HCT116 (cell line): ENCODE results near the gene EIF3K. TPM values are rescaled to one million over a fixed set of nuclear protein-coding genes. Genes with fewer than 3 reads are reported as not detected.

ENCODE experiments used
- ATAC-seq: fragments of 200-7000 bp; cut with Tn5 transposase; 2 replicates; pipeline ENCODE4 v1.9.1; 2020; ENCODE audit warnings: mild to moderate bottlenecking, moderate library complexity
- BruUV-seq: library from RNA; stranded (reverse); fragments of 400-500 nt; replicated peaks from 2 replicates; lab custom pipeline; 2021; lab: Mats Ljungman, UMichigan
- CTCF ChIA-PET: fragments of 300-600 bp; sonication (Branson Sonifier 250); formaldehyde crosslinking; loops from one replicate; lab custom pipeline; 2021; ENCODE audit warnings: antibody characterized with exemption; lab: Charles Lee
- POLR2A ChIA-PET: fragments of 300-600, 350-600 bp; sonication (Branson Sonifier 250); formaldehyde crosslinking; loops from one replicate; lab custom pipeline; 2021; ENCODE audit warnings: antibody characterized with exemption; lab: Charles Lee
- RAD21 ChIA-PET, 2 experiments: fragments of 300-600 bp; sonication (Branson Sonifier 250); formaldehyde crosslinking; loops; one replicate each; lab custom pipeline; 2023; ENCODE audit warnings: low total read pairs in 2 of 2; ENCODE audit not compliant: uncharacterized antibody in 2 of 2, unreplicated experiment in 2 of 2, low non-redundant PET in 1 of 2; lab: Charles Lee
- DNase-seq: peaks from one replicate; pipeline ENCODE4 v3.0.0-alpha.2; 2010; ENCODE audit warnings: low read depth, low spot score
- H2AFZ ChIP-seq: fragments of 200-600 bp; shearing (Covaris generic), sonication (generic); 2 replicates; pipeline ENCODE4 v1.6.1; 2017; ENCODE audit warnings: low read depth, mixed run types, mixed read lengths, antibody characterized with exemption, low read length; ENCODE audit not compliant: poor library complexity, severe bottlenecking
- H3K27ac ChIP-seq: 2 replicates; pipeline ENCODE4 v1.5.1; 2012; ENCODE audit warnings: low read depth, low read length
- H3K27me3 ChIP-seq: fragments of 200-600 bp; sonication (generic); 2 replicates; pipeline ENCODE4 v1.6.1; 2016; ENCODE audit warnings: mixed run types, low read length, mixed read lengths; ENCODE audit not compliant: insufficient read depth
- H3K36me3 ChIP-seq, 2 experiments: fragments of 200-500 bp in 1 of 2; fragments of 200-600 bp in 1 of 2; sonication (Bioruptor generic) in 1 of 2; sonication (generic) in 1 of 2; 2 replicates each; pipeline versions ENCODE4 v1.5.1 to v1.6.1; 2014 to 2016; ENCODE audit warnings: low read length in 2 of 2, inconsistent platforms in 1 of 2, mixed read lengths in 1 of 2, mixed run types in 1 of 2; ENCODE audit not compliant: insufficient read depth in 2 of 2, control insufficient read depth in 1 of 2
- H3K4me1 ChIP-seq, 2 experiments: fragments of 200-600 bp in 1 of 2; sonication (generic) in 1 of 2; 2 replicates each; pipeline versions ENCODE4 v1.5.1 to v1.6.1; 2012 to 2017; ENCODE audit warnings: low read length in 2 of 2, inconsistent platforms in 1 of 2, mild to moderate bottlenecking in 1 of 2, mixed read lengths in 1 of 2, mixed run types in 1 of 2, moderate library complexity in 1 of 2; ENCODE audit not compliant: insufficient read depth in 2 of 2, control insufficient read depth in 1 of 2
- H3K4me2 ChIP-seq: fragments of 200-600 bp; sonication (generic); 2 replicates; pipeline ENCODE4 v1.6.1; 2017; ENCODE audit warnings: mixed run types, low read length, mixed read lengths
- H3K4me3 ChIP-seq, 2 experiments: fragments of 200-600 bp in 1 of 2; sonication (generic) in 1 of 2; replicated peaks in 1 of 2; 2 replicates each; pipeline ENCODE4 v1.5.1; 2011 to 2016; ENCODE audit warnings: low read length in 2 of 2, control low read depth in 1 of 2, low read depth in 1 of 2, mild to moderate bottlenecking in 1 of 2, mixed read lengths in 1 of 2, mixed run types in 1 of 2
- H3K79me2 ChIP-seq: fragments of 200-600 bp; sonication (generic); 2 replicates; pipeline ENCODE4 v1.6.1; 2017; ENCODE audit warnings: mild to moderate bottlenecking, mixed run types, low read length, moderate library complexity, mixed read lengths; ENCODE audit not compliant: insufficient read depth
- H3K9ac ChIP-seq: fragments of 200-600 bp; sonication (generic); 2 replicates; pipeline ENCODE4 v1.6.1; 2016; ENCODE audit warnings: low read length, mixed read lengths
- H3K9me2 ChIP-seq: fragments of 200-600 bp; sonication (generic), shearing (Covaris generic); 2 replicates; pipeline ENCODE4 v1.6.1; 2017; ENCODE audit warnings: mixed run types, mild to moderate bottlenecking, moderate library complexity; ENCODE audit not compliant: insufficient read depth
- H3K9me3 ChIP-seq, 2 experiments: fragments of 200-500 bp in 1 of 2; fragments of 200-600 bp in 1 of 2; sonication (Bioruptor generic) in 1 of 2; sonication (generic) in 1 of 2; 2 replicates each; pipeline ENCODE4 v1.6.1; 2014 to 2017; ENCODE audit warnings: low read length in 2 of 2, mixed read lengths in 2 of 2, inconsistent platforms in 1 of 2, low read depth in 1 of 2, mild to moderate bottlenecking in 1 of 2, mixed run types in 1 of 2, moderate library complexity in 1 of 2; ENCODE audit not compliant: control insufficient read depth in 1 of 2, insufficient read depth in 1 of 2
- H4K20me1 ChIP-seq: fragments of 200-600 bp; sonication (generic), shearing (Covaris generic); 2 replicates; pipeline ENCODE4 v1.6.1; 2017; ENCODE audit warnings: mixed run types, mild to moderate bottlenecking, moderate library complexity; ENCODE audit not compliant: insufficient read depth
- CBX3 ChIP-seq: IDR thresholded peaks from 2 replicates; pipeline ENCODE4 v1.6.1; 2012; ENCODE audit warnings: low read depth
- ELF1 ChIP-seq: IDR thresholded peaks from 2 replicates; pipeline ENCODE4 v1.6.1; 2012; ENCODE audit warnings: low read depth, borderline replicate concordance
- EZH2phosphoT487 ChIP-seq: fragments of 200-600 bp; IDR thresholded peaks from 2 replicates; pipeline ENCODE4 v1.6.1; 2018; ENCODE audit warnings: antibody characterized with exemption, borderline replicate concordance
- POLR2A ChIP-seq: IDR thresholded peaks from 2 replicates; pipeline ENCODE4 v1.7.0; 2011; ENCODE audit warnings: borderline replicate concordance; ENCODE audit not compliant: insufficient read depth, insufficient read length; ENCODE audit errors: extremely low read depth
- POLR2AphosphoS5 ChIP-seq: IDR thresholded peaks from 2 replicates; pipeline ENCODE4 v1.6.1; 2011; ENCODE audit warnings: mild to moderate bottlenecking, low read depth, low read length, moderate library complexity
- SP1 ChIP-seq: IDR thresholded peaks from 2 replicates; pipeline ENCODE4 v1.6.1; 2012; ENCODE audit warnings: low read depth
- YY1 ChIP-seq: IDR thresholded peaks from 2 replicates; pipeline ENCODE4 v1.6.1; 2011; ENCODE audit warnings: low read length, low read depth, moderate library complexity, mild to moderate bottlenecking; ENCODE audit not compliant: insufficient replicate concordance; ENCODE audit errors: extremely low read depth
- ZBTB33 ChIP-seq: IDR thresholded peaks from 2 replicates; pipeline ENCODE4 v1.6.1; 2011; ENCODE audit warnings: mild to moderate bottlenecking, low read length, moderate library complexity; ENCODE audit not compliant: insufficient replicate concordance; ENCODE audit errors: extremely low read depth
- ZNF274 ChIP-seq: fragments of 200-500 bp; sonication (Bioruptor generic); IDR thresholded peaks from 2 replicates; pipeline ENCODE4 v1.6.1; 2014; ENCODE audit warnings: mild to moderate bottlenecking, low read depth, low read length, inconsistent platforms
- intact Hi-C: fragments of 100-400 bp; cut with micrococcal nuclease; formaldehyde crosslinking; loops from 2 replicates; pipeline ENCODE4 v1.10.0; 2022
- total RNA-seq: library from RNA; stranded (reverse); gene quantifications from one replicate; pipeline ENCODE4 v1.2.1, GENCODE V29; 2021; ENCODE audit not compliant: unreplicated experiment

Gene EIF3K
- total RNA-seq, 1 experiment from 2014 or later = 313 TPM

GRCh38 chr19:38626401-38626800, 7.4 kb downstream of the EIF3K start:
- ATAC-seq = no peak
- no peak overlapping the region for H3K4me3 ChIP-seq
- H3K9me3 ChIP-seq = no peaks in the 10 kb centered on the region
- H2AFZ ChIP-seq = no peak overlapping the region
- H3K4me2 ChIP-seq = no peak overlapping the region
- CTCF ChIA-PET = no interaction called here
- POLR2A ChIA-PET = no interaction called here
- peaks cover 45 to 55% of the 10 kb centered on the region in 2 experiments; a peak in 3 of 4 replicates for H3K36me3 ChIP-seq
- no peaks in the 10 kb centered on the region for H3K27me3 ChIP-seq
- H3K4me1 ChIP-seq = no peaks in the 10 kb centered on the region
- no peaks in the 10 kb centered on the region for H3K9me2 ChIP-seq
- no peak overlapping the region for H3K9ac ChIP-seq
- peaks cover 26% of the 10 kb centered on the region for H3K79me2 ChIP-seq
- DNase-seq = no peak
- H4K20me1 ChIP-seq = no peaks in the 10 kb centered on the region
- no peak for TF ChIP-seq POLR2A
- TF ChIP-seq ZNF274 = no peak
- TF ChIP-seq YY1 = no peak
- no peak for TF ChIP-seq ELF1
- no peak for TF ChIP-seq EZH2phosphoT487
- no peak for TF ChIP-seq POLR2AphosphoS5
- no peak for TF ChIP-seq CBX3
- TF ChIP-seq ZBTB33 = no peak
- TF ChIP-seq SP1 = no peak
- intact Hi-C loops = no loop called here
- H3K27ac ChIP-seq = no peak overlapping the region
- BruUV-seq = no TSS peak
- RAD21 ChIA-PET = no interaction called here
